HepG2 (cell line): ENCODE results near the gene RRP12. TPM values are rescaled to one million over a fixed set of nuclear protein-coding genes. Genes with fewer than 3 reads are reported as not detected.

ENCODE experiments used
- ATF2 ChIP-seq: sonication (generic); formaldehyde crosslinking; IDR thresholded peaks from 2 replicates; pipeline ENCODE4 v1.4.0; 2020; ENCODE audit warnings: missing genetic modification reagents
- DRAP1 ChIP-seq: IDR thresholded peaks from 2 replicates; pipeline ENCODE4 v1.6.1; 2016; ENCODE audit warnings: missing genetic modification reagents, missing compliant biosample characterization
- ETV5 ChIP-seq: IDR thresholded peaks from 2 replicates; pipeline ENCODE4 v1.6.1; 2018; ENCODE audit warnings: missing biosample characterization, missing genetic modification reagents, inconsistent platforms, borderline replicate concordance
- GLI4 ChIP-seq: sonication (generic); formaldehyde crosslinking; IDR thresholded peaks from 2 replicates; pipeline ENCODE4 v1.5.1; 2020; ENCODE audit warnings: missing genetic modification reagents, mild to moderate bottlenecking, moderate library complexity, borderline replicate concordance
- IKZF5 ChIP-seq: IDR thresholded peaks from 2 replicates; pipeline ENCODE4 v1.6.1; 2018; ENCODE audit warnings: missing genetic modification reagents, mild to moderate bottlenecking, missing compliant biosample characterization
- KLF11 ChIP-seq: IDR thresholded peaks from 2 replicates; pipeline ENCODE4 v1.6.1; 2016; ENCODE audit warnings: missing compliant biosample characterization
- KLF9 ChIP-seq: IDR thresholded peaks from 2 replicates; pipeline ENCODE4 v1.6.1; 2016; ENCODE audit warnings: low read depth
- MYC ChIP-seq: sonication (generic); formaldehyde crosslinking; IDR thresholded peaks from 2 replicates; pipeline ENCODE4 v1.9.0; 2021; ENCODE audit warnings: missing genetic modification reagents, borderline replicate concordance
- SALL2 ChIP-seq: sonication (generic); formaldehyde crosslinking; IDR thresholded peaks from 2 replicates; pipeline ENCODE4 v1.8.1; 2023; ENCODE audit warnings: mild to moderate bottlenecking, missing genetic modification reagents, inconsistent platforms
- SNAI1 ChIP-seq: sonication (generic); formaldehyde crosslinking; IDR thresholded peaks from 2 replicates; pipeline ENCODE4 v1.5.0; 2020; ENCODE audit warnings: mild to moderate bottlenecking, missing genetic modification reagents, borderline replicate concordance
- SNAPC4 ChIP-seq: sonication (generic); formaldehyde crosslinking; IDR thresholded peaks from 2 replicates; pipeline ENCODE4 v1.4.0; 2020; ENCODE audit warnings: mild to moderate bottlenecking, missing genetic modification reagents
- TBX2 ChIP-seq: sonication (generic); formaldehyde crosslinking; IDR thresholded peaks from 2 replicates; pipeline ENCODE4 v1.5.0; 2020; ENCODE audit warnings: missing genetic modification reagents, mild to moderate bottlenecking, borderline replicate concordance
- THAP8 ChIP-seq: sonication (generic); formaldehyde crosslinking; IDR thresholded peaks from 2 replicates; pipeline ENCODE4 v1.5.1; 2020; ENCODE audit warnings: missing genetic modification reagents, mild to moderate bottlenecking, borderline replicate concordance
- ZBTB38 ChIP-seq: sonication (generic); formaldehyde crosslinking; IDR thresholded peaks from 2 replicates; pipeline ENCODE4 v1.5.1; 2020; ENCODE audit warnings: mild to moderate bottlenecking, missing genetic modification reagents
- ZFY ChIP-seq: sonication (generic); formaldehyde crosslinking; IDR thresholded peaks from 2 replicates; pipeline ENCODE4 v1.4.0; 2020; ENCODE audit warnings: missing genetic modification reagents
- ZNF501 ChIP-seq: sonication (generic); formaldehyde crosslinking; IDR thresholded peaks from 2 replicates; pipeline ENCODE4 v1.5.1; 2020; ENCODE audit warnings: mild to moderate bottlenecking, moderate library complexity, missing genetic modification reagents
- ZNF510 ChIP-seq: sonication (generic); formaldehyde crosslinking; IDR thresholded peaks from 2 replicates; pipeline ENCODE4 v1.4.0; 2020; ENCODE audit warnings: low read depth, mild to moderate bottlenecking, missing genetic modification reagents
- ZNF747 ChIP-seq: sonication (generic); formaldehyde crosslinking; IDR thresholded peaks from 2 replicates; pipeline ENCODE4 v1.8.1; 2023; ENCODE audit warnings: missing genetic modification reagents, mild to moderate bottlenecking, borderline replicate concordance
- polyA plus RNA-seq, 8 experiments: library from polyadenylated mRNA; depleted of rRNA in 3 of 8; stranded (reverse) in 7 of 8; unstranded in 1 of 8; fragments of >200 nt; fragmentation: Illumina TruSeq in 4 of 8; extraction: Trizol in 4 of 8; gene quantifications; 2 replicates each; pipeline versions ENCODE4 v1.2.1 to v1.2.3, GENCODE V29; 2011 to 2016; ENCODE audit warnings: low read depth in 4 of 8, missing spikeins in 1 of 8, mixed read lengths in 1 of 8; ENCODE audit not compliant: insufficient read depth in 1 of 8
- total RNA-seq, 5 experiments: library from RNA; depleted of rRNA; stranded (reverse); fragments of >200 nt; fragmentation: Illumina TruSeq; extraction: Trizol; gene quantifications; 2 replicates each; pipeline ENCODE4 v1.2.3, GENCODE V29; 2016; ENCODE audit warnings: low read depth in 1 of 5

RRP12 gene
- total and polyA plus RNA-seq, 2 of the 13 experiments (the other 11 are each of a cell fraction or from before 2014, with no cell fraction given), result 13.2 to 39.4 TPM

- TF ChIP-seq ZNF501 (CRISPR knock-in tag), result peak; percentile 63; the same call in 1 of the 2 replicates
- TF ChIP-seq KLF9 (CRISPR knock-in tag), result no peak
- no peak for TF ChIP-seq SNAI1 (CRISPR knock-in tag)
- TF ChIP-seq DRAP1 (CRISPR knock-in tag), result peak; percentile 41; the same call in 1 of the 2 replicates
- no peak for TF ChIP-seq ZBTB38
- peak; percentile 73; the same call in 1 of the 2 replicates for TF ChIP-seq GLI4
- TF ChIP-seq KLF11 (CRISPR knock-in tag), result 0 out of 2 replicates have a peak, but pooled peaks have one; percentile 67
- 0 out of 2 replicates have a peak, but pooled peaks have one; percentile 20 for TF ChIP-seq ATF2 (CRISPR knock-in tag)
- no peak for TF ChIP-seq SNAPC4
- TF ChIP-seq ETV5 (CRISPR knock-in tag), result peak; percentile 78
- no peak for TF ChIP-seq ZNF747 (CRISPR knock-in tag)
- TF ChIP-seq SALL2, result no peak
- TF ChIP-seq ZNF510 (CRISPR knock-in tag), result 0 out of 2 replicates have a peak, but pooled peaks have one; percentile 44
- peak; percentile 78; the same call in 1 of the 2 replicates for TF ChIP-seq TBX2 (CRISPR knock-in tag)
- peak; percentile 52; the same call in 1 of the 2 replicates for TF ChIP-seq ZFY (CRISPR knock-in tag)
- TF ChIP-seq IKZF5 (CRISPR knock-in tag), result 0 out of 2 replicates have a peak, but pooled peaks have one; percentile 16
- peak; percentile 86 for TF ChIP-seq MYC
- TF ChIP-seq THAP8, result no peak
Measured at GRCh38 chr10:97400665-97401454, at the start of gene RRP12 (continued).
